B cell (primary cell): ENCODE data around the gene HEBP1. TPM values are rescaled to one million over a fixed set of nuclear protein-coding genes. Genes with fewer than 3 reads are reported as not detected.
"Not testable (repeated sequence)": the region's sequence is repeated elsewhere in the genome, so short reads cannot be mapped to it uniquely, and the experiment has no call there.

ENCODE experiments used
- ATAC-seq: fragments of 200-7000 bp; cut with Tn5 transposase; one replicate; pipeline ENCODE4 v1.10.0; 2021; ENCODE audit warnings: low read depth, mild to moderate bottlenecking, moderate number of reproducible peaks, moderate library complexity
- CTCF ChIA-PET: fragments of 350-600 bp; sonication (Branson Sonifier 250); formaldehyde crosslinking; loops from one replicate; lab custom pipeline; 2021; ENCODE audit warnings: antibody characterized with exemption, inconsistent platforms; lab: Charles Lee
- POLR2A ChIA-PET: fragments of 350-600 bp; sonication (Branson Sonifier 250); formaldehyde crosslinking; loops from one replicate; lab custom pipeline; 2021; ENCODE audit warnings: antibody characterized with exemption; lab: Charles Lee
- DNase-seq: peaks from one replicate; pipeline ENCODE4 v3.0.0; 2013
- H2AFZ ChIP-seq: 2 replicates; pipeline ENCODE4 v1.6.1; 2012; ENCODE audit warnings: mild to moderate bottlenecking, low read depth, low read length; ENCODE audit not compliant: insufficient read depth, poor library complexity, severe bottlenecking
- H3K27ac ChIP-seq, 2 donors: 1 replicate in 1 of 2; 2 replicates in 1 of 2; pipeline ENCODE4 v1.5.1; 2012 to 2013; ENCODE audit warnings: low read length in 2 of 2, mild to moderate bottlenecking in 2 of 2, moderate library complexity in 1 of 2
- H3K27me3 ChIP-seq, 4 experiments: fragments of 200-600 bp in 1 of 4; sonication (generic) in 1 of 4; replicated peaks in 1 of 4; 1 replicate in 2 of 4; 2 replicates in 2 of 4; pipeline versions ENCODE4 v1.6.1 to v1.7.0; 2013 to 2016; ENCODE audit warnings: low read length in 3 of 4, mild to moderate bottlenecking in 2 of 4, mixed read lengths in 1 of 4, moderate library complexity in 1 of 4; ENCODE audit not compliant: insufficient read depth in 4 of 4, control insufficient read depth in 3 of 4; ENCODE audit errors: control extremely low read depth in 1 of 4
- H3K36me3 ChIP-seq, 2 experiments: replicated peaks in 1 of 2; 1 replicate in 1 of 2; 2 replicates in 1 of 2; pipeline versions ENCODE4 v1.6.1 to v1.7.1; 2013; ENCODE audit warnings: low read length in 1 of 2; ENCODE audit not compliant: insufficient read depth in 2 of 2, control insufficient read depth in 1 of 2; ENCODE audit errors: control extremely low read depth in 1 of 2, extremely low read depth in 1 of 2
- H3K4me1 ChIP-seq, 2 donors: fragments of 200-600 bp in 1 of 2; sonication (generic) in 1 of 2; 1 replicate in 1 of 2; 2 replicates in 1 of 2; pipeline versions ENCODE4 v1.5.1 to v1.6.1; 2013 to 2017; ENCODE audit warnings: low read length in 2 of 2; ENCODE audit not compliant: control insufficient read depth in 2 of 2, insufficient read depth in 2 of 2
- H3K4me2 ChIP-seq: replicated peaks from 2 replicates; pipeline ENCODE3; 2012; ENCODE audit warnings: mild to moderate bottlenecking, low read depth, low read length; ENCODE audit not compliant: poor library complexity, severe bottlenecking
- H3K4me3 ChIP-seq, 5 experiments: fragments of 200-600 bp in 1 of 5; sonication (generic) in 1 of 5; 1 replicate in 3 of 5; 2 replicates in 2 of 5; pipeline versions ENCODE4 v1.5.1 to v1.7.0; 2011 to 2016; ENCODE audit warnings: low read length in 4 of 5, mild to moderate bottlenecking in 4 of 5, low read depth in 2 of 5, control low read depth in 1 of 5, moderate library complexity in 1 of 5; ENCODE audit not compliant: insufficient read depth in 1 of 5; ENCODE audit errors: control extremely low read depth in 1 of 5, extremely low read depth in 1 of 5
- H3K79me2 ChIP-seq: fragments of 200-600 bp; sonication (generic); one replicate; pipeline ENCODE4 v1.6.0; 2016; ENCODE audit warnings: low read length; ENCODE audit not compliant: control insufficient read depth, insufficient read depth
- H3K9ac ChIP-seq: fragments of 200-600 bp; sonication (generic); 2 replicates; pipeline ENCODE4 v1.6.1; 2017; ENCODE audit warnings: mild to moderate bottlenecking, low read length, moderate library complexity
- H3K9me3 ChIP-seq, 3 donors: one replicate each; pipeline versions ENCODE4 v1.6.1 to v1.7.1; 2013; ENCODE audit warnings: low read length in 2 of 3; ENCODE audit not compliant: control insufficient read depth in 2 of 3, insufficient read depth in 1 of 3; ENCODE audit errors: control extremely low read depth in 1 of 3
- H4K20me1 ChIP-seq: 2 replicates; pipeline ENCODE4 v1.6.0; 2012; ENCODE audit warnings: mild to moderate bottlenecking, low read length; ENCODE audit not compliant: insufficient read depth, control insufficient read depth, poor library complexity, severe bottlenecking
- H3K27ac Mint-ChIP-seq: one replicate; pipeline ENCODE4 v1.8.0; 2021; ENCODE audit warnings: mixed read lengths
- H3K27me3 Mint-ChIP-seq: one replicate; pipeline ENCODE4 v1.8.0; 2021; ENCODE audit warnings: mixed read lengths
- H3K4me1 Mint-ChIP-seq: one replicate; pipeline ENCODE4 v1.8.0; 2021; ENCODE audit warnings: mixed read lengths
- H3K4me3 Mint-ChIP-seq: one replicate; pipeline ENCODE4 v1.8.0; 2021; ENCODE audit warnings: mixed read lengths
- H3K9me3 Mint-ChIP-seq: one replicate; pipeline ENCODE4 v1.8.0; 2022; ENCODE audit warnings: mixed read lengths; ENCODE audit not compliant: insufficient read depth
- CTCF ChIP-seq: fragments of 200-600 bp; IDR thresholded peaks from one replicate; pipeline ENCODE4 v1.8.0; 2022; ENCODE audit warnings: antibody characterized with exemption, mild to moderate bottlenecking
- EZH2 ChIP-seq: IDR thresholded peaks from 2 replicates; pipeline ENCODE4 v1.6.1; 2012; ENCODE audit warnings: borderline replicate concordance, low read depth, mild to moderate bottlenecking, moderate library complexity, low read length; ENCODE audit not compliant: insufficient read depth, poor library complexity, severe bottlenecking
- WGBS: methylation state at CpG from one replicate; pipeline ENCODE4 v1.1.5; 2013; ENCODE audit warnings: missing lambda C conversion rate; ENCODE audit not compliant: insufficient coverage; 5-methylcytosine and 5-hydroxymethylcytosine counted together
- intact Hi-C: fragments of 100-400 bp; cut with micrococcal nuclease; formaldehyde crosslinking; loops from one replicate; pipeline ENCODE4 v1.10.0; 2022
- polyA plus RNA-seq: library from polyadenylated mRNA; depleted of rRNA; stranded (reverse); fragments of >200 nt; gene quantifications from 2 replicates; pipeline ENCODE4 v1.2.3, GENCODE V29; 2012
- total RNA-seq, 2 donors: library from RNA; stranded (reverse); fragments of 120-200 nt in 1 of 2; gene quantifications; 1 replicate in 1 of 2; 2 replicates in 1 of 2; pipeline versions ENCODE4 v1.2.3 to v1.2.4, GENCODE V29; 2013 to 2022

HEBP1 gene
- total and polyA plus RNA-seq, 2 donors (not counting 1 experiment from before 2014, with no cell fraction given), result 6.0 to 14.5 TPM

GRCh38 chr12:13036881-13037280, 36.8 kb upstream of the HEBP1 start:
- DNase-seq (no peak), ATAC-seq (no peak)
- H3K36me3 ChIP-seq, result no peaks in the 10 kb centered on the region
- no peak overlapping the region for H3K9ac ChIP-seq
- H3K27me3 Mint-ChIP-seq, result peaks cover 6% of the 10 kb centered on the region
- POLR2A ChIA-PET, result no interaction called here
- no peaks in the 10 kb centered on the region for H3K9me3 ChIP-seq
- H3K79me2 ChIP-seq, result no peaks in the 10 kb centered on the region
- peaks cover 16% of the 10 kb centered on the region for H3K4me1 Mint-ChIP-seq
- CTCF ChIA-PET, result interaction anchor here (1.2 kb wide), 1 partner anchor 15 kb away, joined by 3 read pairs; no protein-coding TSS in a partner anchor
- WGBS, result no CpG with 5 or more reads among the region's 3 CpGs
- TF ChIP-seq EZH2 (no peak), CTCF (no peak)
- intact Hi-C loops, result no loop called here
- no peak overlapping the region for H2AFZ ChIP-seq
- no peaks in the 10 kb centered on the region for H4K20me1 ChIP-seq
- no peaks in the 10 kb centered on the region for H3K27me3 ChIP-seq
- H3K4me2 ChIP-seq, result no peak overlapping the region
- no peak overlapping the region for H3K4me3 Mint-ChIP-seq
- no peak overlapping the region for H3K4me3 ChIP-seq
- H3K9me3 Mint-ChIP-seq, result no peaks in the 10 kb centered on the region
- H3K27ac ChIP-seq, result no peak overlapping the region
- H3K4me1 ChIP-seq, result peaks cover 14 to 15% of the 10 kb centered on the region in 2 donors
- H3K27ac Mint-ChIP-seq, result no peak overlapping the region

GRCh38 chr12:13035335-13035734, 35.3 kb upstream of the HEBP1 start:
- H2AFZ ChIP-seq, H3K4me3 Mint-ChIP-seq, H3K27me3 Mint-ChIP-seq, H3K4me3 ChIP-seq, intact Hi-C loops, H3K36me3 ChIP-seq, H3K9me3 ChIP-seq, H3K9me3 Mint-ChIP-seq, H3K9ac ChIP-seq, H3K27ac ChIP-seq, H3K27ac Mint-ChIP-seq, DNase-seq, H4K20me1 ChIP-seq, H3K79me2 ChIP-seq, POLR2A ChIA-PET, ATAC-seq, H3K27me3 ChIP-seq, H3K4me2 ChIP-seq: not testable (repeated sequence)
- CTCF ChIA-PET, result interaction anchor here (0.7 to 1.5 kb wide), 2 partner anchors 177 to 220 kb away, joined by 3 read pairs; no protein-coding TSS in a partner anchor
- 50% methylated on average over 1 of the region's 5 CpGs for WGBS
- H3K4me1 ChIP-seq, result peaks cover 14% of the 10 kb centered on the region in 2 donors
- H3K4me1 Mint-ChIP-seq, result peaks cover 14% of the 10 kb centered on the region
